Natural killer cell (primary cell): ENCODE measurements around the gene SLC9C1. TPM values are rescaled to one million over a fixed set of nuclear protein-coding genes. Genes with fewer than 3 reads are reported as not detected.

Experiments
- ATAC-seq, 3 donors: fragments of 150-1000 bp in 2 of 3; fragments of 200-7000 bp in 1 of 3; cut with Tn5 transposase; 1 replicate in 1 of 3; 2 replicates in 2 of 3; pipeline ENCODE4 v1.10.0; 2021; ENCODE audit warnings: mild to moderate bottlenecking in 2 of 3, moderate library complexity in 2 of 3
- DNase-seq, 2 donors: peaks; one replicate each; pipeline versions ENCODE4 v3.0.0 to v3.0.0-alpha.2; 2013 to 2021; ENCODE audit warnings: mixed read lengths in 1 of 2
- H3K27ac ChIP-seq: one replicate; pipeline ENCODE4 v1.5.1; 2013; ENCODE audit warnings: mild to moderate bottlenecking, low read length
- H3K27me3 ChIP-seq: one replicate; pipeline ENCODE4 v1.6.1; 2013; ENCODE audit warnings: low read length; ENCODE audit not compliant: control insufficient read depth, insufficient read depth
- H3K36me3 ChIP-seq: one replicate; pipeline ENCODE4 v1.6.1; 2013; ENCODE audit warnings: low read length; ENCODE audit not compliant: control insufficient read depth, insufficient read depth
- H3K4me1 ChIP-seq: one replicate; pipeline ENCODE4 v1.6.1; 2013; ENCODE audit warnings: low read length; ENCODE audit not compliant: control insufficient read depth, insufficient read depth
- H3K4me3 ChIP-seq: one replicate; pipeline ENCODE4 v1.5.1; 2013; ENCODE audit warnings: low read length
- H3K9me3 ChIP-seq: one replicate; pipeline ENCODE4 v1.6.1; 2013; ENCODE audit warnings: low read length; ENCODE audit not compliant: control insufficient read depth, insufficient read depth
- H3K27ac Mint-ChIP-seq, 2 donors: one replicate each; pipeline ENCODE4 v1.8.0; 2022; ENCODE audit warnings: mild to moderate bottlenecking in 2 of 2, mixed read lengths in 2 of 2, moderate library complexity in 1 of 2
- H3K27me3 Mint-ChIP-seq, 2 donors: one replicate each; pipeline ENCODE4 v1.8.0; 2022; ENCODE audit warnings: low read depth in 2 of 2, mixed read lengths in 2 of 2
- H3K36me3 Mint-ChIP-seq: one replicate; pipeline ENCODE4 v1.8.0; 2022; ENCODE audit warnings: mixed read lengths
- H3K4me1 Mint-ChIP-seq, 2 donors: one replicate each; pipeline ENCODE4 v1.8.0; 2022; ENCODE audit warnings: mixed read lengths in 2 of 2
- H3K4me3 Mint-ChIP-seq: one replicate; pipeline ENCODE4 v1.8.0; 2022; ENCODE audit warnings: mild to moderate bottlenecking, moderate library complexity, mixed read lengths
- H3K9me3 Mint-ChIP-seq, 2 donors: one replicate each; pipeline ENCODE4 v1.8.0; 2022; ENCODE audit warnings: mixed read lengths in 2 of 2
- CTCF ChIP-seq: fragments of 200-600 bp; IDR thresholded peaks from one replicate; pipeline ENCODE4 v1.8.0; 2022; ENCODE audit warnings: antibody characterized with exemption
- WGBS: methylation state at CpG from one replicate; pipeline ENCODE4 v1.1.7; 2013; ENCODE audit warnings: missing lambda C conversion rate; ENCODE audit not compliant: insufficient coverage; 5-methylcytosine and 5-hydroxymethylcytosine counted together
- intact Hi-C: fragments of 100-400 bp; cut with micrococcal nuclease; formaldehyde crosslinking; loops from one replicate; pipeline ENCODE4 v1.14.2; 2022
- total RNA-seq, 4 donors: library from RNA; stranded (reverse); fragments of 120-200 nt in 1 of 4; gene quantifications; one replicate each; pipeline versions ENCODE4 v1.2.3 to v1.2.4, GENCODE V29; 2013 to 2022

The SLC9C1 gene
- total RNA-seq, 3 donors from 2014 or later (not counting 1 experiment from before 2014, with no cell fraction given), result not detected

DNA sequence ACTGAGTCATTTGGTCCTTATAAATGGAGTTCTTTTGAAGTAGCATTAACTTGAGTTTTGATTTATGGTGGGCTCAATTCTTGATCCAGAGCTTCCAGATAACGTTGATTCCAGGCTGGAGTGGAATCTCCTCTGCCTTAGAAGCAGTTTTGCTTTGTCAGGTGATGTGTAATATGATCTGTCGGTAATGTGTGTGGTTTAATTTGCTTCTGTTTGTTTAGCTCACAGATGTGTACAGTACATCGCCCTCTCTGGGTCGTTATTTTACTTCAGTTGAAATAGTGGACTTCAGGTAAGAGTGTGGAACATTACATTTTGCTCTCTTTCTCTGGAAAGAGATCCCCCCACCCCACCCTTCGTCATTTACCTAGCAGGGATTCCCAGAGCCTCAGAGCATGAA lies 184.7 kb downstream of the SLC9C1 start:
- Mint-ChIP-seq H3K4me1 (peaks cover 0 to 6% of the 10 kb centered on the region in 2 donors), H3K27me3 (no peaks in the 10 kb centered on the region), H3K9me3 (no peaks in the 10 kb centered on the region), H3K36me3 (no peaks in the 10 kb centered on the region), H3K4me3 (no peak overlapping the region), H3K27ac (no peak overlapping the region)
- no peak for DNase-seq
- intact Hi-C loops, result no loop called here
- 77% methylated on average over 4 of the region's 5 CpGs for WGBS
- no peaks in the 10 kb centered on the region for H3K27me3 ChIP-seq
- no peaks in the 10 kb centered on the region for H3K36me3 ChIP-seq
- no peak for ATAC-seq
- H3K27ac ChIP-seq, result no peak overlapping the region
- no peak for TF ChIP-seq CTCF
- no peaks in the 10 kb centered on the region for H3K9me3 ChIP-seq
- H3K4me3 ChIP-seq, result no peak overlapping the region
- H3K4me1 ChIP-seq, result no peaks in the 10 kb centered on the region

GRCh38 chr3:112104774-112105173 lies 189.2 kb downstream of the SLC9C1 start:
- H3K4me3 ChIP-seq, result no peak overlapping the region
- no peaks in the 10 kb centered on the region for H3K36me3 ChIP-seq
- no peaks in the 10 kb centered on the region for H3K27me3 ChIP-seq
- WGBS, result 87% methylated on average over 2 of the region's 2 CpGs
- H3K4me1 ChIP-seq, result no peaks in the 10 kb centered on the region
- DNase-seq, result no peak
- no peaks in the 10 kb centered on the region for H3K9me3 ChIP-seq
- H3K36me3 Mint-ChIP-seq, result no peaks in the 10 kb centered on the region
- H3K4me1 Mint-ChIP-seq, result no peaks in the 10 kb centered on the region
- intact Hi-C loops, result no loop called here
- no peaks in the 10 kb centered on the region for H3K9me3 Mint-ChIP-seq
- no peak overlapping the region for H3K4me3 Mint-ChIP-seq
- TF ChIP-seq CTCF, result no peak
- peaks cover 0 to 5% of the 10 kb centered on the region in 2 donors for H3K27me3 Mint-ChIP-seq
- no peak overlapping the region for H3K27ac ChIP-seq
- H3K27ac Mint-ChIP-seq, result no peak overlapping the region
- no peak for ATAC-seq

- Histone ChIP-seq H3K36me3 (no peaks in the 10 kb centered on the region), H3K27ac (no peak overlapping the region), H3K27me3 (no peaks in the 10 kb centered on the region), H3K4me1 (no peaks in the 10 kb centered on the region), H3K9me3 (no peaks in the 10 kb centered on the region), H3K4me3 (no peak overlapping the region)
- intact Hi-C loops, result no loop called here
- Mint-ChIP-seq H3K4me1 (no peaks in the 10 kb centered on the region), H3K27me3 (peaks cover 5 to 12% of the 10 kb centered on the region in 2 donors), H3K9me3 (no peaks in the 10 kb centered on the region), H3K4me3 (no peak overlapping the region), H3K36me3 (no peaks in the 10 kb centered on the region), H3K27ac (no peak overlapping the region)
- TF ChIP-seq CTCF, result no peak
- WGBS, result 85% methylated on average over 2 of the region's 2 CpGs
- ATAC-seq (no peak), DNase-seq (no peak)
Measured at GRCh38 chr3:112101916-112102315, 192.1 kb downstream of the SLC9C1 start.

DNA sequence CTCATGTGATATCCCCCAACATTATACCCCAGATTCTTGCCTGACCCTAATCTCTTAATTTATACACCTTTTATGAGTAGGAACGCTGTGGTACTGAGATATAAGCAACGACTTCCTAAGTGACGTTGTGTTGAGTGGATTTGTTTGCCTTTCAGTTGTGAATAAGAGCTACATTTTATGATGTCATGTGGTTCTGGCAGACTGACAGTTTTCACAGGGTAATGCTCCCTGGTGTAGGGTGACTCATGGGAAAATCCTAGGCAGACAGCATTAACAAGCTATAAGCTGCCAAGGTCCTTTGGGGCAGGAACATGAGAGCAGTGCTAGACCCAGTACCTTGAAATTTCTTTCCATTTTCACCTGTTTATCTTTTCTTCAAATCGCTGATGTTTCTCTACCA lies 196.6 kb downstream of the SLC9C1 start:
- no peaks in the 10 kb centered on the region for H3K4me1 ChIP-seq
- no peak overlapping the region for H3K4me3 Mint-ChIP-seq
- DNase-seq (no peak), ATAC-seq (peak in 2 of 3 donors; percentile 37 to 38)
- no peaks in the 10 kb centered on the region for H3K27me3 ChIP-seq
- no peaks in the 10 kb centered on the region for H3K9me3 ChIP-seq
- 30% methylated on average over 4 of the region's 4 CpGs for WGBS
- no peak overlapping the region for H3K27ac Mint-ChIP-seq
- H3K36me3 ChIP-seq, result no peaks in the 10 kb centered on the region
- H3K9me3 Mint-ChIP-seq, result no peaks in the 10 kb centered on the region
- no peaks in the 10 kb centered on the region for H3K36me3 Mint-ChIP-seq
- peaks cover 4 to 20% of the 10 kb centered on the region in 2 donors for H3K27me3 Mint-ChIP-seq
- no peak overlapping the region for H3K27ac ChIP-seq
- intact Hi-C loops, result no loop called here
- no peaks in the 10 kb centered on the region for H3K4me1 Mint-ChIP-seq
- no peak for TF ChIP-seq CTCF
- no peak overlapping the region for H3K4me3 ChIP-seq
